Measurements from ENCODE around the gene PGM5.

- TF ChIP-seq EP300 (IDR thresholded peaks at IDR 0.05; ENCODE audit: borderline replicate concordance) = no peak
- TF ChIP-seq CEBPB (IDR thresholded peaks at IDR 0.05) = no peak
- TF ChIP-seq TAF1 (IDR thresholded peaks at IDR 0.05; ENCODE audit: low read depth) = no peak
- no peak for TF ChIP-seq RAD21 (IDR thresholded peaks at IDR 0.05; ENCODE audit: low read depth)
- TF ChIP-seq REST (IDR thresholded peaks at IDR 0.05; ENCODE audit: low read depth) = no peak
- TF ChIP-seq NFIC (IDR thresholded peaks at IDR 0.05) = no peak
- TF ChIP-seq TEAD4 (IDR thresholded peaks at IDR 0.05) = no peak
- TF ChIP-seq TCF12 (IDR thresholded peaks at IDR 0.05; ENCODE audit: low read depth) = no peak
- TF ChIP-seq YY1 (IDR thresholded peaks at IDR 0.05; ENCODE audit: low read depth) = no peak
- no peak for TF ChIP-seq ZBTB7A (IDR thresholded peaks at IDR 0.05; ENCODE audit: low read depth)
- TF ChIP-seq EGR1 (IDR thresholded peaks at IDR 0.05) = no peak
- no peak for TF ChIP-seq MAX (IDR thresholded peaks at IDR 0.05)
- TF ChIP-seq CREB1 (IDR thresholded peaks at IDR 0.05; ENCODE audit: low read depth) = no peak
- no peak for TF ChIP-seq FOXM1 (IDR thresholded peaks at IDR 0.05; ENCODE audit: borderline replicate concordance, low read depth)
Measured at GRCh38 chr9:68523367-68523936, 167.0 kb downstream of the PGM5 start.

All from Ishikawa (cell line).